Epithelial cell of proximal tubule (primary cell): Measurements from ENCODE around the gene FAM156A. TPM values are rescaled to one million over a fixed set of nuclear protein-coding genes. Genes with fewer than 3 reads are reported as not detected.
"Not testable (repeated sequence)": the region's sequence is repeated elsewhere in the genome, so short reads cannot be mapped to it uniquely, and the experiment has no call there.

ENCODE experiments used
- DNase-seq: peaks from one replicate; pipeline ENCODE4 v3.0.0-alpha.2; 2011; ENCODE audit warnings: low read depth
- H3K4me3 ChIP-seq: 2 replicates; pipeline ENCODE4 v1.5.1; 2011; ENCODE audit warnings: low read depth, mild to moderate bottlenecking, low read length
- CTCF ChIP-seq: conservative IDR thresholded peaks from 2 replicates; pipeline ENCODE4 v1.5.1; 2012; ENCODE audit warnings: low read depth, mild to moderate bottlenecking, low read length
- total RNA-seq: library from RNA; depleted of rRNA; stranded (reverse); fragments of >200 nt; gene quantifications from 2 replicates; pipeline ENCODE4 v1.2.3, GENCODE V29; 2015

The FAM156A gene
- total RNA-seq, 1 donor from 2014 or later: 12.6 TPM

GRCh38 chrX:52979993-52980392 lies 21.7 kb upstream of the FAM156A start:
- no peak for DNase-seq
- no peak for TF ChIP-seq CTCF
- no peak overlapping the region for H3K4me3 ChIP-seq

GRCh38 chrX:52979568-52979967 lies 21.2 kb upstream of the FAM156A start:
- no peak for TF ChIP-seq CTCF

GRCh38 chrX:52977953-52978352 lies 19.6 kb upstream of the FAM156A start:
- no peak for DNase-seq
- TF ChIP-seq CTCF: no peak

More at GRCh38 chrX:52979568-52979967, 21.2 kb upstream of the FAM156A start:
- H3K4me3 ChIP-seq: no peak overlapping the region
- DNase-seq: no peak

GRCh38 chrX:52975576-52975975 lies 17.3 kb upstream of the FAM156A start:
- DNase-seq, H3K4me3 ChIP-seq: not testable (repeated sequence)

More at GRCh38 chrX:52977953-52978352, 19.6 kb upstream of the FAM156A start:
- H3K4me3 ChIP-seq: no peak overlapping the region

- H3K4me3 ChIP-seq, DNase-seq: not testable (repeated sequence)
Measured at GRCh38 chrX:52974336-52974992, 16.1 kb upstream of the FAM156A start.

- H3K4me3 ChIP-seq, DNase-seq: not testable (repeated sequence)
Measured at GRCh38 chrX:52967922-52968321, 9.6 kb upstream of the FAM156A start.

- DNase-seq, H3K4me3 ChIP-seq: not testable (repeated sequence)
Measured at GRCh38 chrX:52966993-52967738, 8.8 kb upstream of the FAM156A start.

- DNase-seq, H3K4me3 ChIP-seq: not testable (repeated sequence)
Measured at GRCh38 chrX:52958961-52959360, 643 bp upstream of the FAM156A start.

- H3K4me3 ChIP-seq, DNase-seq: not testable (repeated sequence)
Measured at GRCh38 chrX:52949884-52950283, 8.4 kb downstream of the FAM156A start.

GRCh38 chrX:52949325-52949724 lies 9.0 kb downstream of the FAM156A start:
- H3K4me3 ChIP-seq, DNase-seq: not testable (repeated sequence)

- H3K4me3 ChIP-seq, DNase-seq: not testable (repeated sequence)
Measured at GRCh38 chrX:52948265-52948664, 10.1 kb downstream of the FAM156A start.

- not testable (repeated sequence) for DNase-seq, H3K4me3 ChIP-seq
Measured at GRCh38 chrX:52947501-52947900, 10.8 kb downstream of the FAM156A start.

GRCh38 chrX:52945838-52946494 lies 12.4 kb downstream of the FAM156A start:
- not testable (repeated sequence) for DNase-seq, H3K4me3 ChIP-seq

- H3K4me3 ChIP-seq: not testable (repeated sequence)
Measured at GRCh38 chrX:52941728-52942127, 16.6 kb downstream of the FAM156A start.

GRCh38 chrX:52940704-52941103 lies 17.6 kb downstream of the FAM156A start:
- not testable (repeated sequence) for H3K4me3 ChIP-seq, DNase-seq

More at GRCh38 chrX:52941728-52942127, 16.6 kb downstream of the FAM156A start:
- DNase-seq: not testable (repeated sequence)

- peak overlapping the region; percentile 68 for H3K4me3 ChIP-seq
- not testable (repeated sequence) for DNase-seq
Measured at GRCh38 chrX:52935470-52935784, 22.9 kb downstream of the FAM156A start.
